ENCODE measurements around the gene NEURL1. TPM values are rescaled to one million over a fixed set of nuclear protein-coding genes. Genes with fewer than 3 reads are reported as not detected.

The NEURL1 gene
- total and polyA plus RNA-seq, 4 experiments from 2014 or later = 0.76 to 0.96 (median 0.83) TPM

DNA sequence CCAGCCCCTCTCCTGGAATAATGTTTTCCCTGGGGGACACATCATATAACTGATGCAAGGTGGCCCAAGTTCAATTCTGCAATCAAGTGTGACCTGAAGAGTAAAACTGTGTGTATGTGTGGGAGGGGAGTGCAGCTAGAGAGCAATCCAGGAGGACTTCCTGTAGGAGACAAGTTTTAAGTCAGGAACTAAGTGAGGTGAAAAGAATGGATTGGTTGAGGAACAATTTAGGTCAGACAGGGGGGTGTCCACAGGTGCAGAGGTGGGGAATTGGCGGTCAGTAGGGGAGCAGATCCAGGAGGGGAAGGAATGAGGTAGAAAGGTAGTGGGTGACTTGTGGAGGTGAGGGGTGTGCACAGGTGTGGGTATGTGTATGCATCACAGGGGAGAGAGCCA lies 82.6 kb downstream of the NEURL1 start:
- CTCF ChIA-PET (ENCODE audit: partially characterized antibody) = interaction anchor here (1.3 kb wide), 1 partner anchor 160 kb away, joined by 3 read pairs; no protein-coding TSS in a partner anchor

DNA sequence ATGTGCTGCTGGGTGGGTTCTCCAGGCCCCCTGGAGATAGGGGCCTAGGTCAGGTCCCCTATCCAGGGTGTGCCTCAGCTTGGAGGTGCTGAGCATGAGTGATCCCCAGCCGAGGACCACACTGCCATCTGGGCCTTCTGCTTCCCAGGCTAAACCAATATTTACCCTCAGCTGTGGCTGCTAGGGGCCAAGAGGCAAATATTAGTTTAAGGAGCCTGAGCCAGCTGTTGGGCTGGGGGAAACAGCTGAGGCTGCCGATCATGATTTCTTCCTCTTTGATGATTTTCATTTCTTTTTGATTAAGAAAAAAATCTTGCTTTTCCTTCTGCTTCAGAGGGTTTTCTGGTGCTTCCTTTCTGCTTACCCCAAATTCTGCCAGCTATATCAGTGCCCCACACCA lies 83.4 kb downstream of the NEURL1 start:
- no peaks in the 10 kb centered on the region for H3K9me3 Mint-ChIP-seq
- DNase-seq = no peak
- Histone ChIP-seq H3K27me3 (ENCODE audit: insufficient read depth, low read length) (no peaks in the 10 kb centered on the region), H3K36me3 (ENCODE audit: insufficient read depth, low read length) (no peaks in the 10 kb centered on the region), H3K4me3 (ENCODE audit: low read length in 2 of 2) (no peak overlapping the region), H3K4me1 (ENCODE audit: insufficient read depth, low read length) (no peaks in the 10 kb centered on the region), H3K9me3 (ENCODE audit: control insufficient read depth in 1 of 2, low read length in 2 of 2) (no peaks in the 10 kb centered on the region), H3K27ac (ENCODE audit: low read depth, low read length) (no peak overlapping the region)
- H3K4me3 Mint-ChIP-seq = no peak overlapping the region
- ChIA-PET POLR2A (ENCODE audit: partially characterized antibody) (no interaction called here), CTCF (ENCODE audit: partially characterized antibody) (interaction anchor here (0.6 to 1.3 kb wide), 3 partner anchors 12 to 206 kb away, joined by 3 to 5 read pairs (median 3); no protein-coding TSS in a partner anchor)
- intact Hi-C loops (cut with micrococcal nuclease) = no loop called here
- H3K36me3 Mint-ChIP-seq = no peaks in the 10 kb centered on the region
- peak overlapping the region in 1 of 7 donors; percentile 43 for H3K27ac Mint-ChIP-seq
- peaks cover 1 to 2% of the 10 kb centered on the region in 2 donors for H3K27me3 Mint-ChIP-seq
- H3K4me1 Mint-ChIP-seq = peaks cover 0 to 5% (median 0%) of the 10 kb centered on the region in 4 donors

More for the DNA sequence above, 82.6 kb downstream of the NEURL1 start:
- H3K27ac ChIP-seq (ENCODE audit: low read depth, low read length) = no peak overlapping the region
- Mint-ChIP-seq H3K27me3 (peaks cover 1 to 2% of the 10 kb centered on the region in 2 donors), H3K27ac (no peak overlapping the region), H3K9me3 (no peaks in the 10 kb centered on the region), H3K4me1 (no peaks in the 10 kb centered on the region), H3K4me3 (no peak overlapping the region), H3K36me3 (no peaks in the 10 kb centered on the region)
- H3K36me3 ChIP-seq (ENCODE audit: insufficient read depth, low read length) = no peaks in the 10 kb centered on the region
- H3K4me3 ChIP-seq (ENCODE audit: low read length in 2 of 2) = no peak overlapping the region
- DNase-seq = no peak
- no peaks in the 10 kb centered on the region for H3K27me3 ChIP-seq (ENCODE audit: insufficient read depth, low read length)
- H3K9me3 ChIP-seq (ENCODE audit: control insufficient read depth in 1 of 2, low read length in 2 of 2) = no peaks in the 10 kb centered on the region
- intact Hi-C loops (cut with micrococcal nuclease) = no loop called here
- POLR2A ChIA-PET (ENCODE audit: partially characterized antibody) = no interaction called here
- H3K4me1 ChIP-seq (ENCODE audit: insufficient read depth, low read length) = no peaks in the 10 kb centered on the region

DNA sequence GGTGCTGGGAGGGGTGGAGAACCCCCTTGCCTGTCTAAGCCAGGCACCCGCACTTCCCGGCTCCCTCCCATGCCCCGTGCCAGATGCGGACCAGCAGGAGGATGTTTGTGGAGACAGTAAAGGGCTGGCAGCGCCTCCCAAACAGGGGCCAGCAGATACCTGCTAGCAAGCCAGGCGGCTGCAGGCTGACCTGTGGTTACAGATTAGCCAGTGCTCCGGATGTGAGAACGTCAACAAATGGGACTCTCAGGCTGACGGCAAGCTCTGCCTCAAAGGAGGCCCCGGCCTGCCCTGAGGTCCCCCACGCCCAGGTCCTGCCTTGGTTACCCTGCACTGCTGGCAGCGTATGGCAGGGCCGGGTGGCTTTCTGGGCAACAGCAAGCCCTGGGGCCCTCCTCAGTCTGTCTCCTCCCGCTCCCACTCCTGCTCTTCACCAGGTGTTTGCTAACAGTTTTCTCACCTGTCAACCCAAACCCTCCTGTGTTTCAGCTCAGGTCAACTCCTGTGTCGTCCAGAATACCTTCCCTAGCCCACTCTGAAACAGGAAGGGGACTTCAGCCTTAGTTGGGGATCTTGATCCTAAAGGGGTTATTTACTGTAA lies 85.4 kb downstream of the NEURL1 start:
- Mint-ChIP-seq H3K27ac (no peak overlapping the region), H3K9me3 (no peaks in the 10 kb centered on the region), H3K4me3 (no peak overlapping the region), H3K27me3 (peaks cover 1 to 2% of the 10 kb centered on the region in 2 donors), H3K4me1 (peaks cover 4 to 15% (median 11%) of the 10 kb centered on the region in 4 donors), H3K36me3 (no peaks in the 10 kb centered on the region)
- Histone ChIP-seq H3K27ac (ENCODE audit: low read depth, low read length) (no peak overlapping the region), H3K27me3 (ENCODE audit: insufficient read depth, low read length) (no peaks in the 10 kb centered on the region), H3K36me3 (ENCODE audit: insufficient read depth, low read length) (no peaks in the 10 kb centered on the region), H3K4me3 (ENCODE audit: low read length in 2 of 2) (no peak overlapping the region), H3K4me1 (ENCODE audit: insufficient read depth, low read length) (peaks cover 10% of the 10 kb centered on the region), H3K9me3 (ENCODE audit: control insufficient read depth in 1 of 2, low read length in 2 of 2) (no peaks in the 10 kb centered on the region)
- intact Hi-C loops (cut with micrococcal nuclease) = no loop called here
- ChIA-PET POLR2A (ENCODE audit: partially characterized antibody) (no interaction called here), CTCF (ENCODE audit: partially characterized antibody) (interaction anchor here (1.0 kb wide), 1 partner anchor 107 kb away, joined by 3 read pairs; no protein-coding TSS in a partner anchor)
- no peak for DNase-seq

DNA sequence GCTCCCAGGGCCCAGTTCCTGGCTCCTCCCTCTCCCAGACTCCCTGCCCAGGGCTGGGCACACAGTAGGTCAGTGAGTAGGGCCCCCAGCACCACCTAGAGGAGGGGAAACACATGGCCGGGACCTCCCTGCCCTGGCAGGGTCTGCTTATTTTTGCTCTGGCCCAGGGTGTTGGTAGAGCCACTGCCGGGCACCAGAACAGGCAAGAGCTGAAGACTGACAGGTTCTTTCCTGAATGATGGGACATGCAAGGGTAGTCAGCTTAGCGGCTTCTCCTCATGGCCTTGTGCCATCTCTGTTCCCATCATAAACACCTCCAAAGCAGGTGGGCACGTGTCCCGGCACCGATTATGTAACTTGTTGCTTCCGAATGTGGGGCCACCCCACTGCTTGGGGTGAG lies 86.5 kb downstream of the NEURL1 start:
- H3K9me3 ChIP-seq (ENCODE audit: control insufficient read depth in 1 of 2, low read length in 2 of 2) = no peaks in the 10 kb centered on the region
- Mint-ChIP-seq H3K4me3 (no peak overlapping the region), H3K36me3 (no peaks in the 10 kb centered on the region), H3K4me1 (peaks cover 5 to 18% (median 12%) of the 10 kb centered on the region in 4 donors), H3K27me3 (peaks cover 0 to 1% of the 10 kb centered on the region in 2 donors), H3K27ac (no peak overlapping the region), H3K9me3 (no peaks in the 10 kb centered on the region)
- no peak for DNase-seq
- H3K4me1 ChIP-seq (ENCODE audit: insufficient read depth, low read length) = peaks cover 13% of the 10 kb centered on the region
- H3K27me3 ChIP-seq (ENCODE audit: insufficient read depth, low read length) = no peaks in the 10 kb centered on the region
- H3K4me3 ChIP-seq (ENCODE audit: low read length in 2 of 2) = no peak overlapping the region
- CTCF ChIA-PET (ENCODE audit: partially characterized antibody) = interaction anchor here (1.0 to 2.1 kb wide), 3 partner anchors 26 to 106 kb away, joined by 3 to 5 read pairs (median 5); no protein-coding TSS in a partner anchor
- no peaks in the 10 kb centered on the region for H3K36me3 ChIP-seq (ENCODE audit: insufficient read depth, low read length)
- no peak overlapping the region for H3K27ac ChIP-seq (ENCODE audit: low read depth, low read length)
- intact Hi-C loops (cut with micrococcal nuclease) = no loop called here
- POLR2A ChIA-PET (ENCODE audit: partially characterized antibody) = no interaction called here

DNA sequence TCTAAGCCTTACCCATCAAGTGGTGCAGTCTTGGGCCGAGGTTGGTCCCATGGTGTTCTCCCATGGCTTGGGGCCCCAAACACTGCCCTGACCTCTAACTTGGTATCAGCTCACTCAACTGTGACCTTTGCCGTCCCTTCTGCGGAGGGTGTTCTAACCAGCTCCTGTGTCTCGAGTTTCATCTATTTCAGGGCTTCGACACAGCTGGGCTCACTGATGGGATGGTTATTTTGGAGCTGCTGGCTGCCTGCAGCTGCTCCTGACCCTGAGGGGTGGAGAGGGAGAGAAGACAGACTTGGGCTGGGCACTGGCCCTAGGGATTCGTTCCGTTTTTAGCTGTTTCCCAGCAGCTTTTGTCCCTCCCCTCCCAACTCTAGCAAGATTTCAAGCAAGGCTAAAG lies 86.9 kb downstream of the NEURL1 start:
- intact Hi-C loops (cut with micrococcal nuclease) = no loop called here
- Histone ChIP-seq H3K9me3 (ENCODE audit: control insufficient read depth in 1 of 2, low read length in 2 of 2) (no peaks in the 10 kb centered on the region), H3K4me1 (ENCODE audit: insufficient read depth, low read length) (peaks cover 15% of the 10 kb centered on the region), H3K27ac (ENCODE audit: low read depth, low read length) (no peak overlapping the region), H3K27me3 (ENCODE audit: insufficient read depth, low read length) (no peaks in the 10 kb centered on the region), H3K36me3 (ENCODE audit: insufficient read depth, low read length) (no peaks in the 10 kb centered on the region), H3K4me3 (ENCODE audit: low read length in 2 of 2) (no peak overlapping the region)
- Mint-ChIP-seq H3K4me3 (no peak overlapping the region), H3K9me3 (no peaks in the 10 kb centered on the region), H3K36me3 (no peaks in the 10 kb centered on the region), H3K4me1 (peaks cover 5 to 20% (median 14%) of the 10 kb centered on the region in 4 donors), H3K27me3 (peaks cover 0 to 1% of the 10 kb centered on the region in 2 donors), H3K27ac (no peak overlapping the region)
- CTCF ChIA-PET (ENCODE audit: partially characterized antibody) = interaction anchor here (1.9 to 2.1 kb wide), 2 partner anchors 25 to 105 kb away, joined by 5 read pairs; no protein-coding TSS in a partner anchor
- POLR2A ChIA-PET (ENCODE audit: partially characterized antibody) = no interaction called here
- DNase-seq = no peak

DNA sequence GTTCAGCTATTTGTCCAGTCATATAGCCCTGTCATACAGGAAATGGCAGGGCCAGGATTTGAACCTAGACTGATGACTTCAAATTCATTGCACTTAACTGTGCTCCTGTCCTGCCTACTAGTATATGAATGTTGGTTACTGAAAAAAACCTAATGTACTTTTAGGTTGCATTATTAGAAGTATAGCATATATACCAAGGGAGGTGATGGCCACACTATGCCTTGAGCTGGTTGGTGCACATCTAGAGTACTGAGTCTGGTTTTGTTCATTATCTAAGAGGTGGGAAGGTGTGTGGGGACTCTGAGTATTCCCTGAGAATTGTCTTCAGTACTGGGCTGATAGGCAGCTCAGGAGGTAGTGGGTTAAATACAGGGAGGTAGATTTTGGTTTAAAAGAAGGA lies 88.0 kb downstream of the NEURL1 start:
- no peaks in the 10 kb centered on the region for H3K36me3 ChIP-seq (ENCODE audit: insufficient read depth, low read length)
- Mint-ChIP-seq H3K27me3 (no peaks in the 10 kb centered on the region), H3K4me3 (peak overlapping the region in 3 of 8 donors; percentile 22 to 39 (median 24)), H3K27ac (no peak overlapping the region), H3K4me1 (peaks cover 7 to 23% (median 15%) of the 10 kb centered on the region in 4 donors), H3K9me3 (no peaks in the 10 kb centered on the region), H3K36me3 (no peaks in the 10 kb centered on the region)
- no peaks in the 10 kb centered on the region for H3K9me3 ChIP-seq (ENCODE audit: control insufficient read depth in 1 of 2, low read length in 2 of 2)
- H3K4me1 ChIP-seq (ENCODE audit: insufficient read depth, low read length) = peaks cover 15% of the 10 kb centered on the region
- ChIA-PET POLR2A (ENCODE audit: partially characterized antibody) (no interaction called here), CTCF (ENCODE audit: partially characterized antibody) (interaction anchor here (2.1 kb wide), 1 partner anchor 104 kb away, joined by 5 read pairs; no protein-coding TSS in a partner anchor)
- intact Hi-C loops (cut with micrococcal nuclease) = no loop called here
- H3K27ac ChIP-seq (ENCODE audit: low read depth, low read length) = no peak overlapping the region
- no peaks in the 10 kb centered on the region for H3K27me3 ChIP-seq (ENCODE audit: insufficient read depth, low read length)
- DNase-seq = no peak
- no peak overlapping the region for H3K4me3 ChIP-seq (ENCODE audit: low read length in 2 of 2)

DNA sequence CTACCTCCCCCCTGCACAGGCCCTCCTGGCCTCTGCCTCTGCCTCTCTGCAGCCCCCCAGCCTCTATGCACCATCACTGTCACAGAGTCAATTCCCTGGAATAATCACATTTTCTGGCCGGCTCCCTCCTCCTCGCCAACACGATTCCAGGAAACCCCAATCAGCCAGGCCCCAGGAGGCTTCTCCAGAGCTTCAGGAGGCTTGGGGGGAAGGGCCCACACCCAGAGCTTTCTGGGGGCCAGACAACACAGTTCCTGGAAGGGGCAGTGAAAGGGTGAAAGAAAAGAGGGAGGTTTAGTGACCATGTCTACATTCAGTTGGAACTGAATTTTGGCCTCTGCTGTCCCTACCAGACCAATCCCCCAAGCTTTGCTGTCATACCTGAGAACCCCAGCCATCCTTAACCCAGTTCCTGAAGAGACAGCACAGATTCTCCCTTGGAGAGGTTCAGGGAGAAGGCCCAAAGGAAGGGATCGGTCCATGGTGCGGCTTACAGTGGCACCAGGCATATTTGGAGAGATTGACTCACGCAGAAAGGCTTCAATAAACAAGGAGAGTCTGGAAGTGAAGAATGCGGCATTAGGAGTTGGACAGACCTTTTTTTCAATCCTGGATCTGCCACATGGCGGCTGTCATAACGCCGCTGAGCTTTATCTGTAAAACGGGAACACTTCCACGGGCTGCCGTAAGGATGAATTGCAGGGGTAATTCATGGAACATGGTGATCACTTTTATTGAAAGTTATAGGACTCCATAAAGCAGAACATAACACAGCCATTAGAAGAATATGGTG lies 89.0 kb downstream of the NEURL1 start:
- Histone ChIP-seq H3K27me3 (ENCODE audit: insufficient read depth, low read length) (no peaks in the 10 kb centered on the region), H3K27ac (ENCODE audit: low read depth, low read length) (no peak overlapping the region), H3K36me3 (ENCODE audit: insufficient read depth, low read length) (no peaks in the 10 kb centered on the region), H3K4me1 (ENCODE audit: insufficient read depth, low read length) (peaks cover 15% of the 10 kb centered on the region), H3K9me3 (ENCODE audit: control insufficient read depth in 1 of 2, low read length in 2 of 2) (no peaks in the 10 kb centered on the region), H3K4me3 (ENCODE audit: low read length in 2 of 2) (no peak overlapping the region)
- H3K36me3 Mint-ChIP-seq = no peaks in the 10 kb centered on the region
- H3K9me3 Mint-ChIP-seq = no peaks in the 10 kb centered on the region
- peak overlapping the region in 5 of 7 donors; percentile 17 to 71 (median 50) for H3K27ac Mint-ChIP-seq
- peaks cover 7 to 25% (median 16%) of the 10 kb centered on the region in 4 donors for H3K4me1 Mint-ChIP-seq
- ChIA-PET POLR2A (ENCODE audit: partially characterized antibody) (interaction anchor here (3.2 kb wide), 1 partner anchor 539 kb away, joined by 22 read pairs; the partner anchor contains the start of gene SFR1), CTCF (ENCODE audit: partially characterized antibody) (interaction anchor here (1.1 kb wide), 1 partner anchor 10 kb away, joined by 3 read pairs; no protein-coding TSS in a partner anchor)
- peak overlapping the region in 7 of 8 donors; percentile 6 to 67 (median 33) for H3K4me3 Mint-ChIP-seq
- no peak for DNase-seq
- intact Hi-C loops (cut with micrococcal nuclease) = no loop called here
- H3K27me3 Mint-ChIP-seq = no peaks in the 10 kb centered on the region

All from CD4-positive, alpha-beta memory T cell (primary cell).